IMR-90 (cell line): ENCODE results near the gene PAX2. TPM values are rescaled to one million over a fixed set of nuclear protein-coding genes. Genes with fewer than 3 reads are reported as not detected.

Experiments used
- ATAC-seq: fragments of 200-7000 bp; cut with Tn5 transposase; 2 replicates; pipeline ENCODE4 v1.9.1; 2020; ENCODE audit warnings: low read depth, mild to moderate bottlenecking, moderate library complexity
- BruUV-seq: library from RNA; stranded (reverse); fragments of 400-500 nt; replicated peaks from 2 replicates; lab custom pipeline; 2021; lab: Mats Ljungman, UMichigan
- CTCF ChIA-PET: fragments of 300-600 bp; formaldehyde crosslinking; extraction: SDS; loops from one replicate; lab custom pipeline; 2021; ENCODE audit warnings: antibody characterized with exemption; lab: Yijun Ruan, JAX
- POLR2A ChIA-PET: fragments of 300-600 bp; sonication (Branson Sonifier 250); formaldehyde crosslinking; loops from one replicate; lab custom pipeline; 2022; ENCODE audit warnings: antibody characterized with exemption; ENCODE audit not compliant: unreplicated experiment; lab: Charles Lee
- DNase-seq: peaks from one replicate; pipeline ENCODE4 v3.0.0; 2013
- H2AFZ ChIP-seq: replicated peaks from 2 replicates; pipeline ENCODE3; 2013; ENCODE audit warnings: low read length, mild to moderate bottlenecking; ENCODE audit not compliant: poor library complexity
- H2AK5ac ChIP-seq: 2 replicates; pipeline ENCODE4 v1.6.1; 2013; ENCODE audit warnings: low read depth, low read length, inconsistent platforms
- H2AK9ac ChIP-seq: replicated peaks from 2 replicates; pipeline ENCODE3; 2013; ENCODE audit warnings: mild to moderate bottlenecking, low read depth, low read length, moderate library complexity; ENCODE audit not compliant: poor library complexity
- H2BK120ac ChIP-seq: 2 replicates; pipeline ENCODE4 v1.6.1; 2013; ENCODE audit warnings: low read depth, low read length, inconsistent platforms
- H2BK15ac ChIP-seq: 3 replicates; pipeline ENCODE4 v1.6.1; 2013; ENCODE audit warnings: low read depth, low read length, inconsistent platforms
- H2BK20ac ChIP-seq: 2 replicates; pipeline ENCODE4 v1.6.1; 2013; ENCODE audit warnings: low read depth, mild to moderate bottlenecking, inconsistent platforms, low read length, moderate library complexity
- H2BK5ac ChIP-seq: 2 replicates; pipeline ENCODE4 v1.6.1; 2013; ENCODE audit warnings: mild to moderate bottlenecking, low read depth, low read length, inconsistent platforms; ENCODE audit not compliant: poor library complexity, severe bottlenecking
- H3K14ac ChIP-seq: replicated peaks from 2 replicates; pipeline ENCODE4 v1.6.1; 2013; ENCODE audit warnings: low read depth, low read length, inconsistent platforms
- H3K18ac ChIP-seq: 2 replicates; pipeline ENCODE4 v1.6.1; 2013; ENCODE audit warnings: low read depth, low read length, control low read depth
- H3K23ac ChIP-seq: 2 replicates; pipeline ENCODE4 v1.6.1; 2013; ENCODE audit warnings: low read depth, low read length, inconsistent platforms
- H3K27ac ChIP-seq: 2 replicates; pipeline ENCODE4 v1.5.1; 2013; ENCODE audit warnings: mild to moderate bottlenecking, control low read depth, low read length; ENCODE audit not compliant: insufficient read depth
- H3K27me3 ChIP-seq: 2 replicates; pipeline ENCODE4 v1.6.1; 2013; ENCODE audit warnings: low read length; ENCODE audit not compliant: control insufficient read depth, insufficient read depth
- H3K36me3 ChIP-seq: 2 replicates; pipeline ENCODE4 v1.6.1; 2013; ENCODE audit warnings: low read length, mixed read lengths; ENCODE audit not compliant: control insufficient read depth, insufficient read depth
- H3K4ac ChIP-seq: 2 replicates; pipeline ENCODE4 v1.6.1; 2013; ENCODE audit warnings: low read depth, low read length, inconsistent platforms
- H3K4me1 ChIP-seq: 2 replicates; pipeline ENCODE4 v1.6.1; 2013; ENCODE audit warnings: low read length, mixed read lengths; ENCODE audit not compliant: control insufficient read depth, insufficient read depth
- H3K4me2 ChIP-seq: 2 replicates; pipeline ENCODE4 v1.6.1; 2013; ENCODE audit warnings: low read depth, mild to moderate bottlenecking, control low read depth, low read length, moderate library complexity
- H3K4me3 ChIP-seq: 2 replicates; pipeline ENCODE4 v1.5.1; 2013; ENCODE audit warnings: low read depth, mild to moderate bottlenecking, control low read depth, low read length, moderate library complexity; ENCODE audit not compliant: insufficient read depth
- H3K56ac ChIP-seq: 2 replicates; pipeline ENCODE4 v1.6.1; 2013; ENCODE audit warnings: low read length, inconsistent platforms; ENCODE audit not compliant: insufficient read depth; ENCODE audit errors: extremely low read depth
- H3K79me1 ChIP-seq, 2 experiments: 2 replicates each; pipeline ENCODE4 v1.6.1; 2013; ENCODE audit warnings: low read length in 2 of 2, inconsistent platforms in 1 of 2, low read depth in 1 of 2
- H3K9ac ChIP-seq: 2 replicates; pipeline ENCODE4 v1.6.1; 2013; ENCODE audit warnings: low read depth, low read length, control low read depth
- H3K9me1 ChIP-seq: 2 replicates; pipeline ENCODE4 v1.6.1; 2013; ENCODE audit warnings: low read length, inconsistent platforms; ENCODE audit not compliant: insufficient read depth
- H3K9me3 ChIP-seq: 2 replicates; pipeline ENCODE4 v1.6.1; 2013; ENCODE audit warnings: low read length; ENCODE audit not compliant: control insufficient read depth, insufficient read depth
- H4K20me1 ChIP-seq: 2 replicates; pipeline ENCODE4 v1.6.1; 2013; ENCODE audit warnings: low read length, inconsistent platforms; ENCODE audit not compliant: insufficient read depth
- H4K5ac ChIP-seq: 2 replicates; pipeline ENCODE4 v1.6.1; 2013; ENCODE audit warnings: mild to moderate bottlenecking, low read depth, low read length, control low read depth
- H4K8ac ChIP-seq, 2 experiments: 2 replicates each; pipeline ENCODE4 v1.6.1; 2013; ENCODE audit warnings: low read depth in 2 of 2, low read length in 2 of 2, control low read depth in 1 of 2, inconsistent platforms in 1 of 2
- H4K91ac ChIP-seq: 2 replicates; pipeline ENCODE4 v1.6.1; 2013; ENCODE audit warnings: low read depth, low read length, inconsistent platforms; ENCODE audit not compliant: insufficient read depth
- NFE2L2 ChIP-seq: fragments of 150-350 bp; IDR thresholded peaks from 2 replicates; pipeline ENCODE4 v1.6.1; 2016; ENCODE audit warnings: low read depth, mild to moderate bottlenecking, low read length
- POLR2A ChIP-seq: IDR thresholded peaks from 2 replicates; pipeline ENCODE4 v1.6.1; 2012; ENCODE audit warnings: mild to moderate bottlenecking, low read depth, low read length
- RAD21 ChIP-seq: IDR thresholded peaks from 2 replicates; pipeline ENCODE4 v1.6.1; 2012; ENCODE audit warnings: low read length, improper control_type of control experiment
- RFX5 ChIP-seq: IDR thresholded peaks from 2 replicates; pipeline ENCODE4 v1.8.0; 2012; ENCODE audit warnings: low read depth, mild to moderate bottlenecking, low read length, moderate library complexity
- SMC3 ChIP-seq: fragments of 150-350 bp; IDR thresholded peaks from 2 replicates; pipeline ENCODE4 v1.6.1; 2016; ENCODE audit warnings: low read depth, mild to moderate bottlenecking, antibody characterized with exemption, low read length, moderate library complexity
- WGBS, 2 experiments: methylation state at CpG; one replicate each; pipeline versions ENCODE4 v1.1.5 to v1.1.7; 2013; ENCODE audit warnings: missing lambda C conversion rate in 2 of 2; ENCODE audit not compliant: insufficient read length in 1 of 2; ENCODE audit errors: extremely low coverage in 2 of 2; 5-methylcytosine and 5-hydroxymethylcytosine counted together
- dilution Hi-C: fragments of 300-500 bp; cut with HindIII; formaldehyde crosslinking; loops from one replicate; pipeline ENCODE4 v1.14.3; 2018; ENCODE audit warnings: low sequenced_read_pairs; ENCODE audit not compliant: unreplicated experiment
- in situ Hi-C: fragments of 300-500 bp; cut with MboI; formaldehyde crosslinking; loops from 3 replicates; pipeline ENCODE4 v1.14.3; 2019; ENCODE audit warnings: low sequenced_read_pairs, inconsistent platforms, mixed read lengths
- intact Hi-C: fragments of 100-400 bp; cut with micrococcal nuclease; formaldehyde crosslinking; loops from 2 replicates; pipeline ENCODE4 v1.10.0; 2022
- polyA plus RNA-seq, 3 experiments: library from polyadenylated mRNA; depleted of rRNA; stranded (reverse); fragments of >200 nt; gene quantifications; 2 replicates each; pipeline ENCODE4 v1.2.3, GENCODE V29; 2012; ENCODE audit warnings: low replicate concordance in 1 of 3
- total RNA-seq: library from RNA; depleted of rRNA; stranded (reverse); fragments of >200 nt; gene quantifications from 2 replicates; pipeline ENCODE4 v1.2.3, GENCODE V29; 2012
- TF ChIP-seq, protein P1 (sequence below): fragments of 150-350 bp; IDR thresholded peaks from 2 replicates; pipeline ENCODE4 v1.6.1; 2016; ENCODE audit warnings: low read depth, mild to moderate bottlenecking, low read length, moderate library complexity, borderline replicate concordance

PAX2 gene
- total and polyA plus RNA-seq, 2 of the 4 experiments (the other 2 are of a cell fraction): not detected

DNA sequence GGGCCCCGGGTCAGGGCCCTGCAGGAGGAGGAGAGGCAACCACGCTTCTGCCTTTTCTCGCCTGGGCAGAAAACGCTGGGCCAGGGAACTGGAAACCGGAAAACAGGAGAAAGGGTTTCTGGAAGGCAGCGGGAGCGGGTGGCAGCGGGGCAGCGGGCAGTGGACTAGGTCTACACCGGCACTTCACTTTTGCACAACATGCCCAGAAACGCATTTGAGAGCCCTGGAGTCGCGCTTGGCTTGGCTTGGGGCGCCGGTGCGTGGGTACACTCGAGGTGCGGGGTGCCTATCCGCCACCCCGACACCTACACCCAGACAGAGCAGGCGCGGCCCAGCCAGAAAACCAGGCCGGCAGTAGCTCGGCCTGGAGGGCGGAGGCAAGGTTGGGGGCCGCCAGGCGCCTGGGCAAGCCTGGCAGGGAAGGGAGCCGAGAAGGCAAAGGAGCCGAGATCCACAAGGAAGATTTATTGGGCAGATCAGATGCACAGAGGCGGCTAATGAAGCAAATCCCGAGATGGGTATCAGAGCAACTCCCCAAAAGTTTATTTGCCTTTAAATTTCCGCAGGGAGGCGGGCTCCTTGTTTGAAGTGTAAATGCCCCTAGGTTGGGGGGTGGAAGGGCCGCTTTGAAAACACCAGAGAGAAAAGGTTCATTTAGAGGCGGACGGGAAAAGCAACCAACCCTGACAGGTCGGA lies 3.2 kb upstream of the PAX2 start:
- H3K4me3 ChIP-seq: no peak overlapping the region
- TF ChIP-seq RAD21 (no peak), SMC3 (no peak), NFE2L2 (no peak), RFX5 (no peak), POLR2A (no peak)
- TF ChIP-seq, protein P1, sequence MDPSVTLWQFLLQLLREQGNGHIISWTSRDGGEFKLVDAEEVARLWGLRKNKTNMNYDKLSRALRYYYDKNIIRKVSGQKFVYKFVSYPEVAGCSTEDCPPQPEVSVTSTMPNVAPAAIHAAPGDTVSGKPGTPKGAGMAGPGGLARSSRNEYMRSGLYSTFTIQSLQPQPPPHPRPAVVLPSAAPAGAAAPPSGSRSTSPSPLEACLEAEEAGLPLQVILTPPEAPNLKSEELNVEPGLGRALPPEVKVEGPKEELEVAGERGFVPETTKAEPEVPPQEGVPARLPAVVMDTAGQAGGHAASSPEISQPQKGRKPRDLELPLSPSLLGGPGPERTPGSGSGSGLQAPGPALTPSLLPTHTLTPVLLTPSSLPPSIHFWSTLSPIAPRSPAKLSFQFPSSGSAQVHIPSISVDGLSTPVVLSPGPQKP: no peak
- H2BK120ac ChIP-seq: no peak overlapping the region
- H2AFZ ChIP-seq: peak overlapping the region; percentile 6
- intact Hi-C loops: loop anchor here (5.0 to 10.0 kb wide), 2 partner anchors 133 to 180 kb away; no protein-coding TSS in a partner anchor
- H3K14ac ChIP-seq: no peak overlapping the region
- H3K56ac ChIP-seq: no peak overlapping the region
- in situ Hi-C loops: no loop called here
- H4K5ac ChIP-seq: no peak overlapping the region
- no peak overlapping the region for H2BK20ac ChIP-seq
- no peak overlapping the region for H3K4me2 ChIP-seq
- no peak for ATAC-seq
- no peak overlapping the region for H4K8ac ChIP-seq
- DNase-seq: no peak
- 3% methylated on average over 6 of the region's 37 CpGs; no CpG with 5 or more reads in 1 of the 2 experiments for WGBS, 2 experiments
- no peak overlapping the region for H4K91ac ChIP-seq
- no peak overlapping the region for H2BK15ac ChIP-seq
- peaks cover 4% of the 10 kb centered on the region; the same call in 1 of the 2 replicates for H3K9me3 ChIP-seq
- peaks cover 5% of the 10 kb centered on the region; the same call in 1 of the 2 replicates for H4K20me1 ChIP-seq
- H3K4me1 ChIP-seq: no peaks in the 10 kb centered on the region
- H3K27ac ChIP-seq: no peak overlapping the region
- no peak overlapping the region for H3K9ac ChIP-seq
- H2AK9ac ChIP-seq: no peak overlapping the region
- no peaks in the 10 kb centered on the region for H3K79me1 ChIP-seq
- dilution Hi-C loops: no loop called here
- H2BK5ac ChIP-seq: no peak overlapping the region
- no peak overlapping the region for H2AK5ac ChIP-seq
- H3K4ac ChIP-seq: no peak overlapping the region
- BruUV-seq: no TSS peak
- no peaks in the 10 kb centered on the region for H3K36me3 ChIP-seq
- no peak overlapping the region for H3K23ac ChIP-seq
- POLR2A ChIA-PET: interaction anchor here (0.6 kb wide), 1 partner anchor 1597 kb away, joined by 6 read pairs; no protein-coding TSS in a partner anchor
- H3K27me3 ChIP-seq: peaks cover 96% of the 10 kb centered on the region
- no peaks in the 10 kb centered on the region for H3K9me1 ChIP-seq
- CTCF ChIA-PET: no interaction called here
- no peak overlapping the region for H3K18ac ChIP-seq
